ENCODE results near the gene CTDNEP1. TPM values are rescaled to one million over a fixed set of nuclear protein-coding genes. Genes with fewer than 3 reads are reported as not detected.

Gene CTDNEP1
- total RNA-seq, 1 donor from 2014 or later: 96.0 TPM

DNA sequence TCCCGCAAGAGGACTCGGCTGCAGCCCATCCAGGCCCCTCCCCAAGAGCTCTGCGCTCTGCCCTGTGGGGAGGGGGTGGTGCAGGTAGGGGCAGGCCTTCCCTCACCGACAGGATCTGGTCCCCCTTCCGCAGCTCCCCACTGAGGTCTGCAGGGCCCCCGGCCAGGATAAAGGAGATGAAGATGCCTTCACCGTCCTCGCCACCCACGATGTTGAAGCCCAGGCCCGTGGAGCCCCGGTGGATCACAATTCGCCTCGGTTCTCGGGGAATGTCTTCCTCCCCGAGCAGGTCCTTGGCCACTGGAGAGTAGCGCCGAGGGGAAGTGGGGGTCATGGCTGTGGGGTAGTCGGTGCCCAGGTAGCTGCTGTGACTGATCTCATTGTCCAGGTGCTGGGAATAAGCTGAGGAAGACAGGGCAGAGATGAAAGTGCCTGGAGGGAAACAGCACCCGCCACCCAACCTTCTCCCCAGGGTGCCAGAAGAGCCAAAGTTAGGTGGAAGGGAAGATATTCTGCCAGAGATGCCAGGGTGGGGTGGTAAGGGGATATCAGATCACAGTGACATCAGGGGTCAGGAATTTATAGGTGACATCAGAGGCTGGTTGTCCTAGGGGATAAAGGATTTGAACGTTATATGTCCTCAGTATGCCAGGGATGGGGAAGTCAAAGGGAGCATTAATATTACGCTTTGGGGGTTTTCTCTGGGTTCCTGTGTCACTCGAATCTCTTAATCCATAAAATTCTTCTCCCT lies 54.7 kb downstream of the CTDNEP1 start:
- TF ChIP-seq, protein P1, sequence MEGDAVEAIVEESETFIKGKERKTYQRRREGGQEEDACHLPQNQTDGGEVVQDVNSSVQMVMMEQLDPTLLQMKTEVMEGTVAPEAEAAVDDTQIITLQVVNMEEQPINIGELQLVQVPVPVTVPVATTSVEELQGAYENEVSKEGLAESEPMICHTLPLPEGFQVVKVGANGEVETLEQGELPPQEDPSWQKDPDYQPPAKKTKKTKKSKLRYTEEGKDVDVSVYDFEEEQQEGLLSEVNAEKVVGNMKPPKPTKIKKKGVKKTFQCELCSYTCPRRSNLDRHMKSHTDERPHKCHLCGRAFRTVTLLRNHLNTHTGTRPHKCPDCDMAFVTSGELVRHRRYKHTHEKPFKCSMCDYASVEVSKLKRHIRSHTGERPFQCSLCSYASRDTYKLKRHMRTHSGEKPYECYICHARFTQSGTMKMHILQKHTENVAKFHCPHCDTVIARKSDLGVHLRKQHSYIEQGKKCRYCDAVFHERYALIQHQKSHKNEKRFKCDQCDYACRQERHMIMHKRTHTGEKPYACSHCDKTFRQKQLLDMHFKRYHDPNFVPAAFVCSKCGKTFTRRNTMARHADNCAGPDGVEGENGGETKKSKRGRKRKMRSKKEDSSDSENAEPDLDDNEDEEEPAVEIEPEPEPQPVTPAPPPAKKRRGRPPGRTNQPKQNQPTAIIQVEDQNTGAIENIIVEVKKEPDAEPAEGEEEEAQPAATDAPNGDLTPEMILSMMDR (IDR thresholded peaks at IDR 0.05; ENCODE audit: insufficient read depth, low read length, poor library complexity, severe bottlenecking): no peak
- no peaks in the 10 kb centered on the region for H3K27me3 ChIP-seq (ENCODE audit: control insufficient read depth, insufficient read depth, low read length)
- no peak overlapping the region for H3K4me3 ChIP-seq (ENCODE audit: low read depth, low read length)
- H3K36me3 ChIP-seq (ENCODE audit: control insufficient read depth, insufficient read depth, low read length): peaks cover 1% of the 10 kb centered on the region
- DNase-seq (ENCODE audit: low read depth): no peak

DNA sequence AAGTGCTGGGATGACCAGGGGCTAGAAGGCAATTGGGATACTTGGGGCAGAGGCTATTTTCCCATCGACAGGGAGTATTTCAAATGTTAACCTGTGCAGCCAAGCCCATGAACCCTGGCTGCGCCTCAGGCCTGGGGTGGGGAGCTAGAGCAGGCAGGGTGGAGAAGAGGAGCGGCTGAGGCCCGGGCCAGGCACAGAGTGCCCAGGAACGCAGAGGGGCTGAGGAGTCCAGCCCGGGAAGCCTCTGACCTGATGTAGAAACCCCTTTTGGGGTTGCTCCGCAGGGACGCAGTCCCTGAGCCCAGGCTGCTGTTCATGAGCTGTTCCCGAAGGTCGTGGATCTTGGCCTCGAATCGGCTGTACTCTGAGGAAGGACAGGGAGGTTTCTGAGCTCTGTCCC lies 55.6 kb downstream of the CTDNEP1 start:
- no peak for DNase-seq (ENCODE audit: low read depth)
- H3K4me3 ChIP-seq (ENCODE audit: low read depth, low read length): no peak overlapping the region
- TF ChIP-seq, protein P1 (IDR thresholded peaks at IDR 0.05; ENCODE audit: insufficient read depth, low read length, poor library complexity, severe bottlenecking): no peak
- H3K27me3 ChIP-seq (ENCODE audit: control insufficient read depth, insufficient read depth, low read length): no peaks in the 10 kb centered on the region
- peaks cover 1% of the 10 kb centered on the region for H3K36me3 ChIP-seq (ENCODE audit: control insufficient read depth, insufficient read depth, low read length)

Other genes starting within 250 kb of the CTDNEP1 start
- 375 and 389 TPM in 2 replicates for gene RNASEK, start 239.1 kb downstream of the CTDNEP1 start, total RNA-seq
- gene BCL6B, start 228.7 kb downstream of the CTDNEP1 start, total RNA-seq: 0.08 TPM in 1 of 2 replicates, not detected in the other
- 3.4 and 6.0 TPM in 2 replicates for gene SLC16A13, start 215.7 kb downstream of the CTDNEP1 start, total RNA-seq
- gene SLC16A11, start 207.6 kb downstream of the CTDNEP1 start, total RNA-seq: not detected in 2 replicates
- not detected in 2 replicates for gene CLEC10A, start 171.5 kb downstream of the CTDNEP1 start, total RNA-seq
- not detected in 2 replicates for gene ASGR2, start 136.9 kb downstream of the CTDNEP1 start, total RNA-seq
- 6.9 and 9.0 TPM in 2 replicates for gene ASGR1, start 72.4 kb downstream of the CTDNEP1 start, total RNA-seq
- 6.1 and 12.9 TPM in 2 replicates for gene DLG4, start 31.9 kb downstream of the CTDNEP1 start, total RNA-seq
- 219 and 344 TPM in 2 replicates for gene ACADVL, start 31.8 kb downstream of the CTDNEP1 start, total RNA-seq
- gene DVL2, start 17.2 kb downstream of the CTDNEP1 start, total RNA-seq: 57.1 and 69.8 TPM in 2 replicates
- gene PHF23, start 12.3 kb downstream of the CTDNEP1 start, total RNA-seq: 41.3 and 53.3 TPM in 2 replicates
- gene GABARAP, start 9.3 kb downstream of the CTDNEP1 start, total RNA-seq: 277 and 595 TPM in 2 replicates
- 20.8 and 29.0 TPM in 2 replicates for gene ELP5, start 481 bp upstream of the CTDNEP1 start, total RNA-seq
- 248 and 250 TPM in 2 replicates for gene CLDN7, start 10.7 kb upstream of the CTDNEP1 start, total RNA-seq
- 0.38 and 1.1 TPM in 2 replicates for gene SLC2A4, start 30.0 kb upstream of the CTDNEP1 start, total RNA-seq
- 0.08 and 0.48 TPM in 2 replicates for gene YBX2, start 42.9 kb upstream of the CTDNEP1 start, total RNA-seq
- gene EIF5A, start 55.9 kb upstream of the CTDNEP1 start, total RNA-seq: 460 and 490 TPM in 2 replicates
- 73.5 and 76.0 TPM in 2 replicates for gene GPS2, start 63.6 kb upstream of the CTDNEP1 start, total RNA-seq
- gene NEURL4, start 77.6 kb upstream of the CTDNEP1 start, total RNA-seq: 16.3 and 29.9 TPM in 2 replicates
- gene ACAP1, start 84.8 kb upstream of the CTDNEP1 start, total RNA-seq: 0.14 and 3.6 TPM in 2 replicates
- gene KCTD11, start 100.4 kb upstream of the CTDNEP1 start, total RNA-seq: 14.9 and 15.5 TPM in 2 replicates
- gene TMEM95, start 103.4 kb upstream of the CTDNEP1 start, total RNA-seq: not detected in 2 replicates
- 4.0 and 13.3 TPM in 2 replicates for gene TNK1, start 129.4 kb upstream of the CTDNEP1 start, total RNA-seq
- gene PLSCR3, start 142.8 kb upstream of the CTDNEP1 start, total RNA-seq: 61.8 and 74.7 TPM in 2 replicates
- gene TMEM256, start 152.4 kb upstream of the CTDNEP1 start, total RNA-seq: 66.9 and 77.1 TPM in 2 replicates
- 8.3 and 8.4 TPM in 2 replicates for gene NLGN2, start 156.1 kb upstream of the CTDNEP1 start, total RNA-seq
- not detected in 2 replicates for gene SPEM1, start 168.6 kb upstream of the CTDNEP1 start, total RNA-seq
- gene SPEM2, start 173.9 kb upstream of the CTDNEP1 start, total RNA-seq: not detected in 2 replicates
- not detected in 2 replicates for gene SPEM3, start 177.1 kb upstream of the CTDNEP1 start, total RNA-seq
- 31.7 and 34.9 TPM in 2 replicates for gene TMEM102, start 183.7 kb upstream of the CTDNEP1 start, total RNA-seq
- gene FGF11, start 187.8 kb upstream of the CTDNEP1 start, total RNA-seq: 1.5 and 1.8 TPM in 2 replicates
- 19.0 and 21.6 TPM in 2 replicates for gene CHRNB1, start 193.3 kb upstream of the CTDNEP1 start, total RNA-seq
- 26.3 and 28.3 TPM in 2 replicates for gene ZBTB4, start 227.9 kb upstream of the CTDNEP1 start, total RNA-seq
- not detected in 2 replicates for gene SLC35G6, start 229.7 kb upstream of the CTDNEP1 start, total RNA-seq
- 56.9 and 57.8 TPM in 2 replicates for gene POLR2A, start 232.6 kb upstream of the CTDNEP1 start, total RNA-seq

Data from kidney epithelial cell (primary cell).